H1 (cell line): ENCODE measurements around the gene BCAS1. TPM values are rescaled to one million over a fixed set of nuclear protein-coding genes. Genes with fewer than 3 reads are reported as not detected.

Experiments used
- BRCA1 ChIP-seq: IDR thresholded peaks from 2 replicates; pipeline ENCODE4 v1.6.1; 2012; ENCODE audit warnings: low read depth, low read length, improper control_type of control experiment
- EP300 ChIP-seq, 2 experiments: IDR thresholded peaks; 1 replicate in 1 of 2; 2 replicates in 1 of 2; pipeline ENCODE4 v1.6.1; 2011 to 2012; ENCODE audit warnings: low read depth in 2 of 2, low read length in 2 of 2, mild to moderate bottlenecking in 2 of 2, borderline replicate concordance in 1 of 2, inconsistent platforms in 1 of 2, moderate library complexity in 1 of 2
- POU5F1 ChIP-seq: IDR thresholded peaks from 2 replicates; pipeline ENCODE4 v1.6.1; 2011; ENCODE audit warnings: low read depth, mild to moderate bottlenecking, low read length, moderate library complexity
- RAD21 ChIP-seq, 2 experiments: IDR thresholded peaks in 1 of 2; conservative IDR thresholded peaks in 1 of 2; 2 replicates each; pipeline ENCODE4 v1.6.1; 2011; ENCODE audit warnings: low read depth in 2 of 2, low read length in 2 of 2, improper control_type of control experiment in 1 of 2, inconsistent platforms in 1 of 2, mild to moderate bottlenecking in 1 of 2, moderate library complexity in 1 of 2
- SIRT6 ChIP-seq: IDR thresholded peaks from one replicate; pipeline ENCODE4 v1.7.1; 2012; ENCODE audit warnings: low read length, inconsistent platforms
- polyA plus RNA-seq, 7 experiments: library from polyadenylated mRNA; depleted of rRNA in 3 of 7; stranded (reverse) in 5 of 7; unstranded in 2 of 7; fragments of >200 nt in 5 of 7; fragments of 200-250 nt in 2 of 7; gene quantifications; 1 replicate in 5 of 7; 2 replicates in 1 of 7; 4 replicates in 1 of 7; pipeline versions ENCODE4 v1.2.1 to v1.2.3, GENCODE V29; 2011 to 2013; ENCODE audit warnings: missing spikeins in 2 of 7, mixed read lengths in 2 of 7
- total RNA-seq: library from RNA; stranded (reverse); fragmentation: NEBNext Ultra II Directional; extraction: Animal tissue kit (Norgen Biotek cat#: 25700); gene quantifications from 2 replicates; pipeline ENCODE4 v1.2.1, GENCODE V29; 2021
- TF ChIP-seq, protein P1 (sequence below): IDR thresholded peaks from 2 replicates; pipeline ENCODE4 v1.6.1; 2011; ENCODE audit warnings: low read length, improper control_type of control experiment
- TF ChIP-seq, protein P2 (sequence below): IDR thresholded peaks from 2 replicates; pipeline ENCODE4 v1.6.1; 2012; ENCODE audit warnings: inconsistent platforms

The BCAS1 gene
- total and polyA plus RNA-seq, 2 of the 8 experiments (the other 6 are each of a cell fraction or from before 2014, with no cell fraction given): 0.06 to 0.19 TPM

DNA sequence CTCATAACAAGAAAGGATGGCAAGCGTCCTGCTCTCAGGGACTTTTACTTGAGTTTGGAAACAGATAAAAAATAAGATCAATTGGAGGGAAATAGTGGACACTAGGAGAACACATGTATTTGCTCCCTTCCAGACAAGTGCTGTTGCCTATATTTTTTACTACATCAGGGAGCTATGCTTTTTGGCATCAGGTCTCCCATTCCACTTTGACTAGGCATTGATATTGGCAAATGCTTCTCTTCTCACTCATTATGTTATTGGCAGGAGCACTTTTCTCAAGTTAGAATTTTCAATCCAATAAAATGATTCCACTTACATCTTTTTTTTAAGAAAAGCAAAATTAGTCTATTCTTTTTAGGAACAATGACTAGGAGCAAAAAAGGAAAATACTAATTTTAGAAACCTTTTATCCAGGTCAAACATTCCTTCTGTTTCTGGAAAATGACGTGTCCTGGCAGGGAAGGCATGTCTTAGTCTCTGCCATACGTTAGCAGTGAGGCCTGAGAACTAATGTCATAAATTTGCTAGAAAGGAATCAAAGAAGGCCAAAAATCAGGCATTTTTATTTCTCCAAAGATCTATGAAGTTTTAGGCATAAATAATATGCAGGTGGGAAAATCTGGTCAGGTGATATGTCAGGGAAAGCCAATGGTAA is 21.4 kb downstream of the BCAS1 start (continued):
- TF ChIP-seq, protein P1, sequence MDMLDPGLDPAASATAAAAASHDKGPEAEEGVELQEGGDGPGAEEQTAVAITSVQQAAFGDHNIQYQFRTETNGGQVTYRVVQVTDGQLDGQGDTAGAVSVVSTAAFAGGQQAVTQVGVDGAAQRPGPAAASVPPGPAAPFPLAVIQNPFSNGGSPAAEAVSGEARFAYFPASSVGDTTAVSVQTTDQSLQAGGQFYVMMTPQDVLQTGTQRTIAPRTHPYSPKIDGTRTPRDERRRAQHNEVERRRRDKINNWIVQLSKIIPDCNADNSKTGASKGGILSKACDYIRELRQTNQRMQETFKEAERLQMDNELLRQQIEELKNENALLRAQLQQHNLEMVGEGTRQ: no peak
- TF ChIP-seq SIRT6 (no peak), RAD21 (IDR thresholded peaks at IDR 0.05 in 1 of 2, conservative IDR thresholded peaks at IDR 0.05 in 1 of 2; ENCODE audit: low read depth in 2 of 2, low read length in 2 of 2) (no peak), EP300 (IDR thresholded peaks at IDR 0.05; ENCODE audit: borderline replicate concordance in 1 of 2, low read depth in 2 of 2, low read length in 2 of 2) (no peak), POU5F1 (no peak), BRCA1 (no peak)
- TF ChIP-seq, protein P2, sequence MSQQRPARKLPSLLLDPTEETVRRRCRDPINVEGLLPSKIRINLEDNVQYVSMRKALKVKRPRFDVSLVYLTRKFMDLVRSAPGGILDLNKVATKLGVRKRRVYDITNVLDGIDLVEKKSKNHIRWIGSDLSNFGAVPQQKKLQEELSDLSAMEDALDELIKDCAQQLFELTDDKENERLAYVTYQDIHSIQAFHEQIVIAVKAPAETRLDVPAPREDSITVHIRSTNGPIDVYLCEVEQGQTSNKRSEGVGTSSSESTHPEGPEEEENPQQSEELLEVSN: no peak
- TF ChIP-seq, all 59 proteins: peak for 0
